Panc1 (cell line): ENCODE measurements around the gene POLRMT. TPM values are rescaled to one million over a fixed set of nuclear protein-coding genes. Genes with fewer than 3 reads are reported as not detected.

Experiments
- ATAC-seq: fragments of 200-7000 bp; cut with Tn5 transposase; 2 replicates; pipeline ENCODE4 v1.9.1; 2020; ENCODE audit warnings: mild to moderate bottlenecking, moderate library complexity
- BruUV-seq: library from RNA; stranded (reverse); fragments of 400-500 nt; replicated peaks from 2 replicates; lab custom pipeline; 2021; lab: Mats Ljungman, UMichigan
- CTCF ChIA-PET: fragments of 300-600 bp; sonication (Branson Sonifier 250); formaldehyde crosslinking; loops from one replicate; lab custom pipeline; 2022; ENCODE audit warnings: antibody characterized with exemption; lab: Charles Lee
- POLR2A ChIA-PET: fragments of 300-600 bp; sonication (Branson Sonifier 250); formaldehyde crosslinking; loops from one replicate; lab custom pipeline; 2022; ENCODE audit warnings: antibody characterized with exemption; lab: Charles Lee
- DNase-seq: peaks from one replicate; pipeline ENCODE4 v3.0.0-alpha.2; 2010; ENCODE audit warnings: low read depth, low spot score
- H3K27ac ChIP-seq: 2 replicates; pipeline ENCODE4 v1.5.1; 2011; ENCODE audit warnings: mild to moderate bottlenecking, low read length, inconsistent platforms
- H3K27me3 ChIP-seq: fragments of 200-500 bp; sonication (Bioruptor generic); 2 replicates; pipeline ENCODE4 v1.6.0; 2014; ENCODE audit warnings: low read length, inconsistent platforms; ENCODE audit not compliant: control insufficient read depth, insufficient read depth
- H3K36me3 ChIP-seq: fragments of 200-500 bp; sonication (Bioruptor generic); 2 replicates; pipeline ENCODE4 v1.5.1; 2014; ENCODE audit warnings: inconsistent platforms, mild to moderate bottlenecking, low read length, moderate library complexity; ENCODE audit not compliant: control insufficient read depth, insufficient read depth
- H3K4me1 ChIP-seq: 2 replicates; pipeline ENCODE4 v1.5.1; 2011; ENCODE audit warnings: inconsistent platforms, mild to moderate bottlenecking, low read length, moderate library complexity; ENCODE audit not compliant: control insufficient read depth, insufficient read depth
- H3K4me3 ChIP-seq, 2 experiments: 2 replicates each; pipeline ENCODE4 v1.5.1; 2011 to 2012; ENCODE audit warnings: low read depth in 2 of 2, low read length in 2 of 2, mild to moderate bottlenecking in 2 of 2, inconsistent platforms in 1 of 2, moderate library complexity in 1 of 2
- H3K9me3 ChIP-seq: fragments of 200-500 bp; sonication (Bioruptor generic); 2 replicates; pipeline ENCODE4 v1.5.1; 2014; ENCODE audit warnings: low read depth, mild to moderate bottlenecking, inconsistent platforms, low read length, moderate library complexity; ENCODE audit not compliant: control insufficient read depth, insufficient read depth
- CTCF ChIP-seq: fragments of 450-650 bp; IDR thresholded peaks from 2 replicates; pipeline ENCODE4 v1.5.1; 2017; ENCODE audit warnings: mild to moderate bottlenecking
- POLR2AphosphoS5 ChIP-seq: IDR thresholded peaks from 2 replicates; pipeline ENCODE4 v1.6.1; 2012; ENCODE audit warnings: mild to moderate bottlenecking, low read depth, low read length, moderate library complexity
- REST ChIP-seq, 2 experiments: IDR thresholded peaks; 2 replicates each; pipeline ENCODE4 v1.6.1; 2011 to 2012; ENCODE audit warnings: low read depth in 2 of 2, control low read depth in 1 of 2, low read length in 1 of 2, mild to moderate bottlenecking in 1 of 2, moderate library complexity in 1 of 2; ENCODE audit not compliant: insufficient read depth in 1 of 2
- SIN3A ChIP-seq: IDR thresholded peaks from 2 replicates; pipeline ENCODE4 v1.6.1; 2012; ENCODE audit warnings: low read depth, mild to moderate bottlenecking, low read length, moderate library complexity, borderline replicate concordance; ENCODE audit not compliant: insufficient read depth
- TCF7L2 ChIP-seq: IDR thresholded peaks from 2 replicates; pipeline ENCODE4 v1.6.1; 2011; ENCODE audit warnings: mild to moderate bottlenecking, low read depth, low read length, inconsistent platforms
- in situ Hi-C: cut with HindIII; loops from 2 replicates; pipeline ENCODE4 v1.10.0; 2016; ENCODE audit warnings: low sequenced_read_pairs, low pct_unique_long_range_greater_than_20kb
- intact Hi-C: fragments of 100-400 bp; cut with micrococcal nuclease; formaldehyde crosslinking; loops from one replicate; pipeline ENCODE4 v1.10.0; 2022; ENCODE audit not compliant: unreplicated experiment
- total RNA-seq: library from RNA; stranded (reverse); gene quantifications from one replicate; pipeline ENCODE4 v1.2.1, GENCODE V29; 2021; ENCODE audit not compliant: unreplicated experiment

POLRMT gene
- total RNA-seq, 1 experiment from 2014 or later, result 56.0 TPM

GRCh38 chr19:574658-575526 is 58.4 kb downstream of the POLRMT start:
- CTCF ChIA-PET, result interaction anchor here (0.7 to 1.1 kb wide), 2 partner anchors 9 to 26 kb away, joined by 3 to 4 read pairs; no protein-coding TSS in a partner anchor

GRCh38 chr19:573519-573825 is 59.9 kb downstream of the POLRMT start:
- ChIA-PET POLR2A (no interaction called here), CTCF (no interaction called here)
- peaks cover 8% of the 10 kb centered on the region; the same call in 1 of the 2 replicates for H3K36me3 ChIP-seq
- ATAC-seq, result no peak
- BruUV-seq, result no TSS peak
- peak overlapping the region; percentile 87 to 94 for H3K4me3 ChIP-seq
- in situ Hi-C loops (no loop called here), intact Hi-C loops (no loop called here)
- H3K4me1 ChIP-seq, result peaks cover 19% of the 10 kb centered on the region
- H3K27ac ChIP-seq, result peak overlapping the region; percentile 88
- no peak for DNase-seq
- no peaks in the 10 kb centered on the region for H3K9me3 ChIP-seq
- no peaks in the 10 kb centered on the region for H3K27me3 ChIP-seq
- TF ChIP-seq REST (IDR thresholded peaks at IDR 0.05; ENCODE audit: insufficient read depth in 1 of 2, low read depth in 2 of 2, low read length in 1 of 2) (no peak), TCF7L2 (no peak), POLR2AphosphoS5 (no peak), CTCF (no peak)

More at GRCh38 chr19:574658-575526, 58.4 kb downstream of the POLRMT start:
- Histone ChIP-seq H3K4me1 (peaks cover 15% of the 10 kb centered on the region), H3K36me3 (peaks cover 8% of the 10 kb centered on the region; the same call in 1 of the 2 replicates), H3K27ac (peak overlapping the region; percentile 74), H3K9me3 (no peaks in the 10 kb centered on the region), H3K4me3 (peak overlapping the region; percentile 87 to 94), H3K27me3 (no peaks in the 10 kb centered on the region)
- peak; percentile 20; the same call in 1 of the 2 replicates for ATAC-seq
- intact Hi-C loops, result no loop called here
- BruUV-seq, result no TSS peak
- no peak for DNase-seq
- POLR2A ChIA-PET, result interaction anchor here (0.5 to 1.0 kb wide), 2 partner anchors 13 to 23 kb away, joined by 3 to 6 read pairs; no protein-coding TSS in a partner anchor
- TF ChIP-seq CTCF, result no peak
- TF ChIP-seq SIN3A, result no peak
- TF ChIP-seq POLR2AphosphoS5, result no peak
- no peak for TF ChIP-seq TCF7L2
- TF ChIP-seq REST (IDR thresholded peaks at IDR 0.05; ENCODE audit: insufficient read depth in 1 of 2, low read depth in 2 of 2, low read length in 1 of 2), result no peak
- in situ Hi-C loops, result no loop called here
